ENCODE data around the gene TXNDC8. TPM values are rescaled to one million over a fixed set of nuclear protein-coding genes. Genes with fewer than 3 reads are reported as not detected.

The TXNDC8 gene
- polyA plus RNA-seq, 1 experiment = not detected

DNA sequence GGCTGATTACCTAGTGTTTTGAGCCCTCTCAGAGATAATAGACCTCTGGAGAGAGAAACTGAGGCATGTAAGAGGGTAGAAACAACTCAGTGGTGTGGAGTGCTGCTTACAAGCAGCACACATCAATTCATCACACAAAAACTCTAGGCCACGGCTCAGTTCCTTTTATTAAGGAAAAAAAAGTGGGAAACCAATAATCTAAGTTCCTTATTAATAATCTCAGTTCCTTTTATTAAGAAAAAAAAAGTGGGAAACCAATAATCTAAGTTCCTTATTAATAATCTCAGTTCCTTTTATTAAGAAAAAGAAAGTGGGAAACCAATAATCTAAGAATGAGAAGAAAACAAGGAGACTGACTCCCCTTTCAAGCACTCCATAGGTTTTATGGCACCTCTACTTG, 28.0 kb downstream of the TXNDC8 start:
- ChIA-PET POLR2A (no interaction called here), CTCF (no interaction called here)

DNA sequence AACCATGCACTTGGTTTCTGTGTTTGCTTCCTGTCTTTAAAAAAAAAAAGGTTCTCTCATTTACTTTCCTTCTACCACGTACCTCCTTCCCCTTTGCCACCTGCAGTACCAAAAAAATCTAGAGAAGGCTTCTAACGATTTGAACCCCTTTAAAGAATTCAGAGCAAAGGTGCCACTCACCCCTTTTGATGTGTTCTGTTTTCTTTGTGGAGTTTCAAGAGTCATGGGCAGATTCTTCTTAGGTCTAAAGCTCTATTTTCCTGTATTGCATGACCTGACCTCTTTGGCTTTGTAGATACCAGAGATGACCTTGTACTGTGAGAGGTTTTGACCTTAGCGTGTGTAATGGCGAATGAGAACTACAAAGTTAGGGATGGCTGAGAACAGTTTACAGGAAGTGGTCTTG, 29.0 kb downstream of the TXNDC8 start:
- Histone ChIP-seq H3K9me3 (ENCODE audit: control insufficient read depth, insufficient read depth, low read length) (no peaks in the 10 kb centered on the region; the same call in 1 of the 2 replicates), H3K4me3 (ENCODE audit: low read depth, low read length) (no peak overlapping the region), H3K27me3 (ENCODE audit: control insufficient read depth, insufficient read depth, low read length) (peaks cover 6% of the 10 kb centered on the region), H3K27ac (ENCODE audit: low read depth, low read length) (no peak overlapping the region)
- ChIA-PET POLR2A (no interaction called here), CTCF (no interaction called here)
- no peak for DNase-seq (ENCODE audit: low read depth, low spot score)
- TF ChIP-seq, protein P1, sequence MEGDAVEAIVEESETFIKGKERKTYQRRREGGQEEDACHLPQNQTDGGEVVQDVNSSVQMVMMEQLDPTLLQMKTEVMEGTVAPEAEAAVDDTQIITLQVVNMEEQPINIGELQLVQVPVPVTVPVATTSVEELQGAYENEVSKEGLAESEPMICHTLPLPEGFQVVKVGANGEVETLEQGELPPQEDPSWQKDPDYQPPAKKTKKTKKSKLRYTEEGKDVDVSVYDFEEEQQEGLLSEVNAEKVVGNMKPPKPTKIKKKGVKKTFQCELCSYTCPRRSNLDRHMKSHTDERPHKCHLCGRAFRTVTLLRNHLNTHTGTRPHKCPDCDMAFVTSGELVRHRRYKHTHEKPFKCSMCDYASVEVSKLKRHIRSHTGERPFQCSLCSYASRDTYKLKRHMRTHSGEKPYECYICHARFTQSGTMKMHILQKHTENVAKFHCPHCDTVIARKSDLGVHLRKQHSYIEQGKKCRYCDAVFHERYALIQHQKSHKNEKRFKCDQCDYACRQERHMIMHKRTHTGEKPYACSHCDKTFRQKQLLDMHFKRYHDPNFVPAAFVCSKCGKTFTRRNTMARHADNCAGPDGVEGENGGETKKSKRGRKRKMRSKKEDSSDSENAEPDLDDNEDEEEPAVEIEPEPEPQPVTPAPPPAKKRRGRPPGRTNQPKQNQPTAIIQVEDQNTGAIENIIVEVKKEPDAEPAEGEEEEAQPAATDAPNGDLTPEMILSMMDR (IDR thresholded peaks at IDR 0.05; ENCODE audit: low read depth, low read length) = no peak

More for the DNA sequence above, 28.0 kb downstream of the TXNDC8 start:
- Histone ChIP-seq H3K27ac (ENCODE audit: low read depth, low read length) (no peak overlapping the region), H3K9me3 (ENCODE audit: control insufficient read depth, insufficient read depth, low read length) (no peaks in the 10 kb centered on the region; the same call in 1 of the 2 replicates), H3K4me3 (ENCODE audit: low read depth, low read length) (no peak overlapping the region), H3K27me3 (ENCODE audit: control insufficient read depth, insufficient read depth, low read length) (peaks cover 3% of the 10 kb centered on the region)
- DNase-seq (ENCODE audit: low read depth, low spot score) = no peak
- TF ChIP-seq, protein P1 (IDR thresholded peaks at IDR 0.05; ENCODE audit: low read depth, low read length) = no peak

DNA sequence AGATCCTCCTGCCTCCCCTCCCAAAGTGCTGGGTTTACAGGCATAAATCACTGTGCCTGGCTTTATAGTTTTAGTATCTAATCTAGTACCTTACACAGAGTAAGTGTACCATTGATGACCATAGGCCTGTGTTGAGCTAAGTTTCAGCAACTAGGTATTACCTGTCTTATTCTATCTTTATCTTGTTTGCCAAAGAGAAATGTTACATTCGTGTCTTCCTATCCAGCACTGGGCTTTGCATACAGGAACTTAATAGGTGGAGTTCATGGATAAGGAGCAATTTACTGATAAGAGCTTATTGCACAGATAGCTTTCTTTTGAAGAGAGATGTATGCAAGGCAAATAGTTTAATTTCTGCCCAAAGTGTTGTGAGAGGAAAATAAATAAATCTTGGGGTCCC, 30.5 kb downstream of the TXNDC8 start:
- DNase-seq (ENCODE audit: low read depth, low spot score) = no peak
- POLR2A ChIA-PET = no interaction called here

DNA sequence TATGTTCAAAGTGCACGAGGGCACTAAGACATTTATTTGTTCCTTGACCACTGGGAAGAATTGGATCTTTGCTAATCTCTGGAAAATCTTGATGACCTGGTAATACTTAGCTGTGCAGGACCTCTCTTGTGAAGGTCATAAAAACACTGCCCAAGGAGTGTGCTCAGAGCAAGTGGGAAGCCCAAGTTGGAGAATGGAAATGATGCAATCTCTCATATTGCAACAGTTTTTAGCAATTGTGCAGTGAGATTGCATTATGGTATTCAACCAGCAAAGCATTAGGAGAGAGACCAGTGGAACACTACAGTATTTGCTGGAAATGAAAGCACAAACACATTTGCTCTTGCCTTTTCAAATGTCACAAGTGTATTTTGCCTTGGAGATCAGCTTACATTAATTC, 34.5 kb downstream of the TXNDC8 start:
- H3K4me3 ChIP-seq (ENCODE audit: low read depth, low read length) = no peak overlapping the region
- peaks cover 3% of the 10 kb centered on the region for H3K27me3 ChIP-seq (ENCODE audit: control insufficient read depth, insufficient read depth, low read length)
- no peaks in the 10 kb centered on the region for H3K9me3 ChIP-seq (ENCODE audit: control insufficient read depth, insufficient read depth, low read length)
- POLR2A ChIA-PET = interaction anchor here (1.3 kb wide), 1 partner anchor 46 kb away, joined by 3 read pairs; the partner anchor contains the start of gene TXN
- TF ChIP-seq, protein P1 (IDR thresholded peaks at IDR 0.05; ENCODE audit: low read depth, low read length) = no peak
- no peak overlapping the region for H3K27ac ChIP-seq (ENCODE audit: low read depth, low read length)
- CTCF ChIA-PET = interaction anchor here (1.1 kb wide), 1 partner anchor 86 kb away, joined by 3 read pairs; no protein-coding TSS in a partner anchor
- no peak for DNase-seq (ENCODE audit: low read depth, low spot score)

More for the DNA sequence above, 30.5 kb downstream of the TXNDC8 start:
- H3K27ac ChIP-seq (ENCODE audit: low read depth, low read length) = no peak overlapping the region
- TF ChIP-seq, protein P1 (IDR thresholded peaks at IDR 0.05; ENCODE audit: low read depth, low read length) = no peak
- CTCF ChIA-PET = no interaction called here
- no peaks in the 10 kb centered on the region; the same call in 1 of the 2 replicates for H3K9me3 ChIP-seq (ENCODE audit: control insufficient read depth, insufficient read depth, low read length)
- H3K4me3 ChIP-seq (ENCODE audit: low read depth, low read length) = no peak overlapping the region
- H3K27me3 ChIP-seq (ENCODE audit: control insufficient read depth, insufficient read depth, low read length) = peaks cover 6% of the 10 kb centered on the region

DNA sequence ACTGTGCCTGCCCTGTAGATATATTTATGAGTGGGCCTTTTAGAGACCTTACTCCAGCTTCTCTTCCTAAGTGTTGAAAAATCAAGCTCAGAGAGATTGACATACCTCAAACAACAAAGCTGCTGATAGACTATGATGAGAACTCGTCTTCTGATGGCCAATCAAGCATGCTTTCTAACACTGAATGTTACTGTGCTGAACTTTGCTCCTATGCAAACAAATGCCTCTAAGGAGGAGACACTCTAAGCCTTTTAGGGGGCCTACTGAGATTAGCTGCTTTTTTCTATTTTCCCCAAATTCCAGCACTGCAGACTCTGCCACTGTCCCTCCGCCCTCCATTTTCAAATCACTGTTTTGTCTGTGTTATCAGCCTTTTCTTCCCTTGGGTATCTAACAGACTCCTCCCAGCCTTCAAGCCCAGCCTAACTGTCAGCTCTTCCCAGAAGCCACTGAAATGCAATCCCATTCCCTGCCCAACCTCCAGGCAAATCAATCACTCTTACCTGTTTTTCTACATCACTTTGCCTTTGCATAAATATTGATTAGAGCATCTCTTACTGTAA, 39.5 kb downstream of the TXNDC8 start:
- no peak for DNase-seq (ENCODE audit: low read depth, low spot score)
- H3K27me3 ChIP-seq (ENCODE audit: control insufficient read depth, insufficient read depth, low read length) = no peaks in the 10 kb centered on the region
- TF ChIP-seq, protein P1 (IDR thresholded peaks at IDR 0.05; ENCODE audit: low read depth, low read length) = no peak
- ChIA-PET POLR2A (no interaction called here), CTCF (no interaction called here)
- H3K4me3 ChIP-seq (ENCODE audit: low read depth, low read length) = no peak overlapping the region
- H3K9me3 ChIP-seq (ENCODE audit: control insufficient read depth, insufficient read depth, low read length) = no peaks in the 10 kb centered on the region; the same call in 1 of the 2 replicates
- no peak overlapping the region for H3K27ac ChIP-seq (ENCODE audit: low read depth, low read length)

All from AG04450 (cell line).